UCSD-AML1 (cell line): Measurements from ENCODE around the gene SLC2A9.

Source experiments
- DNase-seq: peaks from one replicate; lab custom pipeline; 2025; ENCODE audit not compliant: unreplicated experiment; lab: John Stamatoyannopoulos, UW

The SLC2A9 gene

GRCh38 chr4:10022346-10023049 lies 1.2 kb upstream of the SLC2A9 start:
- DNase-seq, result no peak

GRCh38 chr4:10021653-10022023 lies 341 bp upstream of the SLC2A9 start:
- DNase-seq, result no peak

- no peak for DNase-seq
Measured at GRCh38 chr4:10020106-10020505, 1.2 kb downstream of the SLC2A9 start.

- no peak for DNase-seq
Measured at GRCh38 chr4:10019521-10020051, 1.7 kb downstream of the SLC2A9 start.

GRCh38 chr4:10018818-10019461 lies 2.4 kb downstream of the SLC2A9 start:
- peak; percentile 96 for DNase-seq

GRCh38 chr4:10017037-10017893 lies 4.0 kb downstream of the SLC2A9 start:
- no peak for DNase-seq

- DNase-seq, result no peak
Measured at GRCh38 chr4:10016169-10016568, 5.1 kb downstream of the SLC2A9 start.

- peak; percentile 51 for DNase-seq
Measured at GRCh38 chr4:10015140-10015753, 6.0 kb downstream of the SLC2A9 start.

- peak; percentile 66 for DNase-seq
Measured at GRCh38 chr4:10013722-10014121, 7.6 kb downstream of the SLC2A9 start.

- no peak for DNase-seq
Measured at GRCh38 chr4:10011885-10012284, 9.4 kb downstream of the SLC2A9 start.

- no peak for DNase-seq
Measured at GRCh38 chr4:10011277-10011676, 10.0 kb downstream of the SLC2A9 start.

GRCh38 chr4:10009861-10010500 lies 11.3 kb downstream of the SLC2A9 start:
- DNase-seq, result no peak

GRCh38 chr4:10008609-10009005 lies 12.7 kb downstream of the SLC2A9 start:
- no peak for DNase-seq

GRCh38 chr4:10007793-10008608 lies 13.3 kb downstream of the SLC2A9 start:
- DNase-seq, result no peak

GRCh38 chr4:10007436-10007740 lies 13.9 kb downstream of the SLC2A9 start:
- DNase-seq, result no peak

GRCh38 chr4:10006601-10007435 lies 14.5 kb downstream of the SLC2A9 start:
- no peak for DNase-seq

GRCh38 chr4:10006231-10006600 lies 15.1 kb downstream of the SLC2A9 start:
- DNase-seq, result peak; percentile 41

- DNase-seq, result no peak
Measured at GRCh38 chr4:10005632-10006031, 15.7 kb downstream of the SLC2A9 start.

GRCh38 chr4:10003666-10004065 lies 17.6 kb downstream of the SLC2A9 start:
- DNase-seq, result no peak
